Measurements from ENCODE around the gene PRKN.

DNA sequence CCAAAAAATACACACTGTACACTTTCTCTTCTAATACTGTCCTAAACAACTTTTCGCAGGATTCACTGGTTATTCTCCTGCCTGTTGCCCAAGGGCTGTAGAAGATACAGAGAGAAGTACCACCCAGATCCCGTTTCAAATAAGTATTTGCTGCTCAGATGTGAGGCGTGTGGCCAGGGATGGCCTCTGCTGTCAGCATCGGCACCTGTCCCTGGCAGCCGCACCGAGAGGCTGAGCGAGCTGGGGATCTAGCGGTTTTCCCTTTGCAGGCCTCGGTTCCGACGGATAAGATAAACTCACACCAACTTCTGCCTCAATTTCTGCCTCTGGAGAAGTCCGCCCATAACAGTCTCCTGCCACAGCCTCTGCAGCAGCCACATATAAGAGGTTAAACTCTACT is 768.5 kb downstream of the PRKN start:
- TF ChIP-seq, protein P1, sequence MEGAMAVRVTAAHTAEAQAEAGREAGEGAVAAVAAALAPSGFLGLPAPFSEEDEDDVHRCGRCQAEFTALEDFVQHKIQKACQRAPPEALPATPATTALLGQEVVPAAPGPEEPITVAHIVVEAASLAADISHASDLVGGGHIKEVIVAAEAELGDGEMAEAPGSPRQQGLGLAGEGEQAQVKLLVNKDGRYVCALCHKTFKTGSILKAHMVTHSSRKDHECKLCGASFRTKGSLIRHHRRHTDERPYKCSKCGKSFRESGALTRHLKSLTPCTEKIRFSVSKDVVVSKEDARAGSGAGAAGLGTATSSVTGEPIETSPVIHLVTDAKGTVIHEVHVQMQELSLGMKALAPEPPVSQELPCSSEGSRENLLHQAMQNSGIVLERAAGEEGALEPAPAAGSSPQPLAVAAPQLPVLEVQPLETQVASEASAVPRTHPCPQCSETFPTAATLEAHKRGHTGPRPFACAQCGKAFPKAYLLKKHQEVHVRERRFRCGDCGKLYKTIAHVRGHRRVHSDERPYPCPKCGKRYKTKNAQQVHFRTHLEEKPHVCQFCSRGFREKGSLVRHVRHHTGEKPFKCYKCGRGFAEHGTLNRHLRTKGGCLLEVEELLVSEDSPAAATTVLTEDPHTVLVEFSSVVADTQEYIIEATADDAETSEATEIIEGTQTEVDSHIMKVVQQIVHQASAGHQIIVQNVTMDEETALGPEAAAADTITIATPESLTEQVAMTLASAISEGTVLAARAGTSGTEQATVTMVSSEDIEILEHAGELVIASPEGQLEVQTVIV (CRISPR knock-in tag; IDR thresholded peaks at IDR 0.05; ENCODE audit: borderline replicate concordance): no peak
- TF ChIP-seq EZH2 (IDR thresholded peaks at IDR 0.05; ENCODE audit: borderline replicate concordance, low read depth, low read length): no peak
- TF ChIP-seq ZFX (CRISPR knock-in tag; IDR thresholded peaks at IDR 0.05): no peak
- TF ChIP-seq LARP7 (IDR thresholded peaks at IDR 0.05): no peak
- no peak for TF ChIP-seq ETV6 (IDR thresholded peaks at IDR 0.05; ENCODE audit: borderline replicate concordance in 1 of 2, low read depth in 2 of 2, low read length in 1 of 2)
- TF ChIP-seq ETV6 (CRISPR knock-in tag; IDR thresholded peaks at IDR 0.05; ENCODE audit: borderline replicate concordance): no peak
- no peak for TF ChIP-seq POLR2A (conservative IDR thresholded peaks at IDR 0.05)
- no peak for TF ChIP-seq PHB2 (IDR thresholded peaks at IDR 0.05; ENCODE audit: low read depth)
